ENCODE results near the gene BNC2.

DNA sequence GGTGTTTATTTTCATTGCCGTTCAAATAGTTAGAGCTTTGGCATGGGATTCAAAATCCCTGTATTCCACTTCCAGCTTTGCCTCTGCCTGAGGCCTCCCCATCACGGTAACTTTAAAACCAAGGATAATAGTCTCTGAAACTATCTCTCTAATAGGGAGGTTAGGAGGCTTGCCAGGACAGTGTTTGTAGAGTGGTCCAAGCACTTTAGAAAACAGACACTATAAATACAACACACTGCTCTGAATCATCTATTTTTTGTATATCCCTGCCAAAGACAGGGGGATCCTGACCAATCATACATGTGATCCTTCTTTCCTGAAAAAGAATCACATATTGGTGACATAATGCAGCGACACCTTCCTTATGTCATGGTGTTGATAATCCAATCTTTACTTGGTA is 326.8 kb downstream of the BNC2 start:
- no peak for TF ChIP-seq POLR2AphosphoS5 (IDR thresholded peaks at IDR 0.05; ENCODE audit: low read depth, low read length)
- TF ChIP-seq, protein P1, sequence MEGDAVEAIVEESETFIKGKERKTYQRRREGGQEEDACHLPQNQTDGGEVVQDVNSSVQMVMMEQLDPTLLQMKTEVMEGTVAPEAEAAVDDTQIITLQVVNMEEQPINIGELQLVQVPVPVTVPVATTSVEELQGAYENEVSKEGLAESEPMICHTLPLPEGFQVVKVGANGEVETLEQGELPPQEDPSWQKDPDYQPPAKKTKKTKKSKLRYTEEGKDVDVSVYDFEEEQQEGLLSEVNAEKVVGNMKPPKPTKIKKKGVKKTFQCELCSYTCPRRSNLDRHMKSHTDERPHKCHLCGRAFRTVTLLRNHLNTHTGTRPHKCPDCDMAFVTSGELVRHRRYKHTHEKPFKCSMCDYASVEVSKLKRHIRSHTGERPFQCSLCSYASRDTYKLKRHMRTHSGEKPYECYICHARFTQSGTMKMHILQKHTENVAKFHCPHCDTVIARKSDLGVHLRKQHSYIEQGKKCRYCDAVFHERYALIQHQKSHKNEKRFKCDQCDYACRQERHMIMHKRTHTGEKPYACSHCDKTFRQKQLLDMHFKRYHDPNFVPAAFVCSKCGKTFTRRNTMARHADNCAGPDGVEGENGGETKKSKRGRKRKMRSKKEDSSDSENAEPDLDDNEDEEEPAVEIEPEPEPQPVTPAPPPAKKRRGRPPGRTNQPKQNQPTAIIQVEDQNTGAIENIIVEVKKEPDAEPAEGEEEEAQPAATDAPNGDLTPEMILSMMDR (IDR thresholded peaks at IDR 0.05): no peak
- no peak for TF ChIP-seq SIN3A (IDR thresholded peaks at IDR 0.05; ENCODE audit: borderline replicate concordance, insufficient read depth, low read depth, low read length)
- no peak for TF ChIP-seq TCF7L2 (IDR thresholded peaks at IDR 0.05; ENCODE audit: low read depth, low read length)
- TF ChIP-seq, protein P2, sequence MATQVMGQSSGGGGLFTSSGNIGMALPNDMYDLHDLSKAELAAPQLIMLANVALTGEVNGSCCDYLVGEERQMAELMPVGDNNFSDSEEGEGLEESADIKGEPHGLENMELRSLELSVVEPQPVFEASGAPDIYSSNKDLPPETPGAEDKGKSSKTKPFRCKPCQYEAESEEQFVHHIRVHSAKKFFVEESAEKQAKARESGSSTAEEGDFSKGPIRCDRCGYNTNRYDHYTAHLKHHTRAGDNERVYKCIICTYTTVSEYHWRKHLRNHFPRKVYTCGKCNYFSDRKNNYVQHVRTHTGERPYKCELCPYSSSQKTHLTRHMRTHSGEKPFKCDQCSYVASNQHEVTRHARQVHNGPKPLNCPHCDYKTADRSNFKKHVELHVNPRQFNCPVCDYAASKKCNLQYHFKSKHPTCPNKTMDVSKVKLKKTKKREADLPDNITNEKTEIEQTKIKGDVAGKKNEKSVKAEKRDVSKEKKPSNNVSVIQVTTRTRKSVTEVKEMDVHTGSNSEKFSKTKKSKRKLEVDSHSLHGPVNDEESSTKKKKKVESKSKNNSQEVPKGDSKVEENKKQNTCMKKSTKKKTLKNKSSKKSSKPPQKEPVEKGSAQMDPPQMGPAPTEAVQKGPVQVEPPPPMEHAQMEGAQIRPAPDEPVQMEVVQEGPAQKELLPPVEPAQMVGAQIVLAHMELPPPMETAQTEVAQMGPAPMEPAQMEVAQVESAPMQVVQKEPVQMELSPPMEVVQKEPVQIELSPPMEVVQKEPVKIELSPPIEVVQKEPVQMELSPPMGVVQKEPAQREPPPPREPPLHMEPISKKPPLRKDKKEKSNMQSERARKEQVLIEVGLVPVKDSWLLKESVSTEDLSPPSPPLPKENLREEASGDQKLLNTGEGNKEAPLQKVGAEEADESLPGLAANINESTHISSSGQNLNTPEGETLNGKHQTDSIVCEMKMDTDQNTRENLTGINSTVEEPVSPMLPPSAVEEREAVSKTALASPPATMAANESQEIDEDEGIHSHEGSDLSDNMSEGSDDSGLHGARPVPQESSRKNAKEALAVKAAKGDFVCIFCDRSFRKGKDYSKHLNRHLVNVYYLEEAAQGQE (IDR thresholded peaks at IDR 0.05; ENCODE audit: insufficient read depth in 1 of 2, low read depth in 2 of 2, low read length in 1 of 2): no peak

Data from Panc1 (cell line).